Natural killer cell (primary cell): ENCODE measurements around the gene MAN1A2. TPM values are rescaled to one million over a fixed set of nuclear protein-coding genes. Genes with fewer than 3 reads are reported as not detected.

ENCODE experiments used
- ATAC-seq, 3 donors: fragments of 150-1000 bp in 2 of 3; fragments of 200-7000 bp in 1 of 3; cut with Tn5 transposase; 1 replicate in 1 of 3; 2 replicates in 2 of 3; pipeline ENCODE4 v1.10.0; 2021; ENCODE audit warnings: mild to moderate bottlenecking in 2 of 3, moderate library complexity in 2 of 3
- DNase-seq, 2 donors: peaks; one replicate each; pipeline versions ENCODE4 v3.0.0 to v3.0.0-alpha.2; 2013 to 2021; ENCODE audit warnings: mixed read lengths in 1 of 2
- H3K27ac ChIP-seq: one replicate; pipeline ENCODE4 v1.5.1; 2013; ENCODE audit warnings: mild to moderate bottlenecking, low read length
- H3K27me3 ChIP-seq: one replicate; pipeline ENCODE4 v1.6.1; 2013; ENCODE audit warnings: low read length; ENCODE audit not compliant: control insufficient read depth, insufficient read depth
- H3K36me3 ChIP-seq: one replicate; pipeline ENCODE4 v1.6.1; 2013; ENCODE audit warnings: low read length; ENCODE audit not compliant: control insufficient read depth, insufficient read depth
- H3K4me1 ChIP-seq: one replicate; pipeline ENCODE4 v1.6.1; 2013; ENCODE audit warnings: low read length; ENCODE audit not compliant: control insufficient read depth, insufficient read depth
- H3K4me3 ChIP-seq: one replicate; pipeline ENCODE4 v1.5.1; 2013; ENCODE audit warnings: low read length
- H3K9me3 ChIP-seq: one replicate; pipeline ENCODE4 v1.6.1; 2013; ENCODE audit warnings: low read length; ENCODE audit not compliant: control insufficient read depth, insufficient read depth
- H3K27ac Mint-ChIP-seq, 2 donors: one replicate each; pipeline ENCODE4 v1.8.0; 2022; ENCODE audit warnings: mild to moderate bottlenecking in 2 of 2, mixed read lengths in 2 of 2, moderate library complexity in 1 of 2
- H3K27me3 Mint-ChIP-seq, 2 donors: one replicate each; pipeline ENCODE4 v1.8.0; 2022; ENCODE audit warnings: low read depth in 2 of 2, mixed read lengths in 2 of 2
- H3K36me3 Mint-ChIP-seq: one replicate; pipeline ENCODE4 v1.8.0; 2022; ENCODE audit warnings: mixed read lengths
- H3K4me1 Mint-ChIP-seq, 2 donors: one replicate each; pipeline ENCODE4 v1.8.0; 2022; ENCODE audit warnings: mixed read lengths in 2 of 2
- H3K4me3 Mint-ChIP-seq: one replicate; pipeline ENCODE4 v1.8.0; 2022; ENCODE audit warnings: mild to moderate bottlenecking, moderate library complexity, mixed read lengths
- H3K9me3 Mint-ChIP-seq, 2 donors: one replicate each; pipeline ENCODE4 v1.8.0; 2022; ENCODE audit warnings: mixed read lengths in 2 of 2
- WGBS: methylation state at CpG from one replicate; pipeline ENCODE4 v1.1.7; 2013; ENCODE audit warnings: missing lambda C conversion rate; ENCODE audit not compliant: insufficient coverage; 5-methylcytosine and 5-hydroxymethylcytosine counted together
- intact Hi-C: fragments of 100-400 bp; cut with micrococcal nuclease; formaldehyde crosslinking; loops from one replicate; pipeline ENCODE4 v1.14.2; 2022
- total RNA-seq, 4 donors: library from RNA; stranded (reverse); fragments of 120-200 nt in 1 of 4; gene quantifications; one replicate each; pipeline versions ENCODE4 v1.2.3 to v1.2.4, GENCODE V29; 2013 to 2022
- TF ChIP-seq, protein P1 (sequence below): fragments of 200-600 bp; IDR thresholded peaks from one replicate; pipeline ENCODE4 v1.8.0; 2022; ENCODE audit warnings: antibody characterized with exemption

The MAN1A2 gene
- total RNA-seq, 3 donors from 2014 or later (not counting 1 experiment from before 2014, with no cell fraction given): 75.5 to 90.0 (median 87.1) TPM

DNA sequence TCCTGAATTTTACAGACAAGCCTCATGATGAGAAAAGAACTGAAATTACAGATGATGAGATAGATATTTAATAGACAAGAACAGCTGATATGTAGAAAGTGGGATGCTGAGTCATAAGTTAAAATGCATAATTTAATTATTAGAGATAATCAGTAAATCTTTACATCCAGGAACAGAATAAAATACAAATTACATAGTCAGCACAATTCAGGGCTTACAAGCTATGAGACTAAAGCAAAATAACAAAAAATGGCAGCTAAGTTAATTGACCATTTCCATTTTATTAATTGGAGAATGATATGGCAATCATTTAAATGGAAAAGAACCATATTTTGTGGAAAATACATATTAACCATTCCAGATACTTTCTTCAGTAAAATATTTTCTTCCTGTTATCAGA lies 40.2 kb upstream of the MAN1A2 start:
- Histone ChIP-seq H3K27ac (no peak overlapping the region), H3K4me1 (no peaks in the 10 kb centered on the region), H3K4me3 (no peak overlapping the region), H3K36me3 (no peaks in the 10 kb centered on the region), H3K27me3 (peaks cover 2% of the 10 kb centered on the region), H3K9me3 (no peaks in the 10 kb centered on the region)
- DNase-seq (no peak), ATAC-seq (no peak)
- intact Hi-C loops: no loop called here
- no peaks in the 10 kb centered on the region for H3K9me3 Mint-ChIP-seq
- H3K27me3 Mint-ChIP-seq: peaks cover 28 to 57% of the 10 kb centered on the region in 2 donors
- H3K4me3 Mint-ChIP-seq: no peak overlapping the region
- no peaks in the 10 kb centered on the region for H3K4me1 Mint-ChIP-seq
- no peak overlapping the region for H3K27ac Mint-ChIP-seq
- TF ChIP-seq, protein P1, sequence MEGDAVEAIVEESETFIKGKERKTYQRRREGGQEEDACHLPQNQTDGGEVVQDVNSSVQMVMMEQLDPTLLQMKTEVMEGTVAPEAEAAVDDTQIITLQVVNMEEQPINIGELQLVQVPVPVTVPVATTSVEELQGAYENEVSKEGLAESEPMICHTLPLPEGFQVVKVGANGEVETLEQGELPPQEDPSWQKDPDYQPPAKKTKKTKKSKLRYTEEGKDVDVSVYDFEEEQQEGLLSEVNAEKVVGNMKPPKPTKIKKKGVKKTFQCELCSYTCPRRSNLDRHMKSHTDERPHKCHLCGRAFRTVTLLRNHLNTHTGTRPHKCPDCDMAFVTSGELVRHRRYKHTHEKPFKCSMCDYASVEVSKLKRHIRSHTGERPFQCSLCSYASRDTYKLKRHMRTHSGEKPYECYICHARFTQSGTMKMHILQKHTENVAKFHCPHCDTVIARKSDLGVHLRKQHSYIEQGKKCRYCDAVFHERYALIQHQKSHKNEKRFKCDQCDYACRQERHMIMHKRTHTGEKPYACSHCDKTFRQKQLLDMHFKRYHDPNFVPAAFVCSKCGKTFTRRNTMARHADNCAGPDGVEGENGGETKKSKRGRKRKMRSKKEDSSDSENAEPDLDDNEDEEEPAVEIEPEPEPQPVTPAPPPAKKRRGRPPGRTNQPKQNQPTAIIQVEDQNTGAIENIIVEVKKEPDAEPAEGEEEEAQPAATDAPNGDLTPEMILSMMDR: no peak
- no peaks in the 10 kb centered on the region for H3K36me3 Mint-ChIP-seq

DNA sequence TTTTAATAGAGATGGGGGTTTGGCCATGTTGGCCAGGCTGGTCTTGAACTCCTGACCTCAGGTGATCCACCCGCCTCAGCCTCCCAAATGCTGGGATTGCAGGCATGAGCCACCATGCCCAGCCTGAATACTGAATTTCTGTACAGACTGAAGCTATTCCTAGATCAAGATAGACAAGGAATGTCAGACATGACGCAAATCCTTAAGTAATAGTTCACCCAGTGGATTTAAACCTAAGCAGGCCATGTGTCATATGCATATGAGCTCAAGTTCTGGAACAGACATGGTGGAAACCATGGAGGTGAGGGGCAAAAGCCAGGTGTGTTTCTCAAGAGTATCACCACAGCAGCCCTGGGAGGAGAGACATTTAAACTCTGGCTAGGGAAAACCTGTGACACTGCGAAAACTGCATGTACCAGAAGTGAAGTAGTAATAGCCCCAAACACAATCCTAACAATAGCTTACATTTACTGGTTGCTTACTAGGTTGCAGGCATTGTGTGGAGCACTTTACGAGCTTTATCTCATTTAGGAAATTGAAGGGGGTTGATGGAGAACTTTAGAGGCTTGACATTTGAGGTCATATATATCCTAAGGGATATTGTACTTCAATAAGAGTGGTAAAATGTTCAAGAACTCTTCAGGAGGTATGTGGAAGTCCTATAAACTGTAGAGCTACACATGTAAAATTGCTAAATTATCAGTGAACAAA lies 31.7 kb upstream of the MAN1A2 start:
- Mint-ChIP-seq H3K4me3 (no peak overlapping the region), H3K27ac (no peak overlapping the region), H3K9me3 (no peaks in the 10 kb centered on the region), H3K27me3 (peaks cover 0 to 15% of the 10 kb centered on the region in 2 donors), H3K36me3 (no peaks in the 10 kb centered on the region), H3K4me1 (peaks cover 0 to 8% of the 10 kb centered on the region in 2 donors)
- TF ChIP-seq, protein P1: no peak
- H3K4me3 ChIP-seq: no peak overlapping the region
- 95% methylated on average over 4 of the region's 4 CpGs for WGBS
- H3K9me3 ChIP-seq: no peaks in the 10 kb centered on the region
- no peak overlapping the region for H3K27ac ChIP-seq
- intact Hi-C loops: no loop called here
- H3K36me3 ChIP-seq: no peaks in the 10 kb centered on the region
- H3K27me3 ChIP-seq: no peaks in the 10 kb centered on the region
- no peaks in the 10 kb centered on the region for H3K4me1 ChIP-seq
- DNase-seq: no peak
- ATAC-seq: no peak

DNA sequence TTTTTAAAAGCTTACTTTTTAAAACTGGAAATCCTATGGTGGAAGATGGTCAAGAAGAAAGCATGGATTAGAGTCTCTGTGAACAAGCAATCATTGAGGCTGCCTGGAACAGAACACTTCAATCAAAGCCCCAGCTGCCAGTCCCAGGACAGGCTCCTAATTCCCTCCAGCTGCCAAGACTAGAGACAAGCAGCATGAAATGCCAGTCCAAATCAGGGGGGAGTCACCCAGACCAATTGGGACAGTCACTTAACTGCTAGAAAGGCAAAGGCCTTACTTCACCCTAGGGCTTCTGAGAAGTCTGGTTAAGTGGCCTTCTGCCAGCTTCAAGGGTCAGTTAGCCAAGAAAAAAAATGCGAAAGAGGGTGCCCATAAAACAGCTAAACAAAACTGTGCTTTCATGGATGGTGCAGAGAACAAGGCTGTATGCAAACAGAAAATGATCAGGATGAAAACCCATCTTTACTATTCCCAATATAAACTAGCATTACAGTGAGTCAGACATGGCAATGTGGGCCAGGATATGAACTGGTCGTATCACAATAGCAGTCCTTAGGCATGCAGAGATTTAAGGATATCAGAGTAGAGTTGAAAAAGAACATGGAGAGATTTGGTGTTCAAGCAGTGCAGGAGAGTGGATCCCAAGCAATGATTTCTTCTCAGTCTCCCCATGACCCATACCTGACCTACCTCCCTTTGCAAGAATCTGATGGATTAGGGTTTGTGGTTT lies 31.0 kb upstream of the MAN1A2 start:
- DNase-seq (no peak), ATAC-seq (no peak)
- Histone ChIP-seq H3K9me3 (no peaks in the 10 kb centered on the region), H3K4me1 (no peaks in the 10 kb centered on the region), H3K36me3 (no peaks in the 10 kb centered on the region), H3K27ac (no peak overlapping the region), H3K27me3 (no peaks in the 10 kb centered on the region), H3K4me3 (no peak overlapping the region)
- 50% methylated on average over 2 of the region's 2 CpGs for WGBS
- H3K27me3 Mint-ChIP-seq: peaks cover 0 to 8% of the 10 kb centered on the region in 2 donors
- no peaks in the 10 kb centered on the region for H3K36me3 Mint-ChIP-seq
- intact Hi-C loops: no loop called here
- peaks cover 0 to 8% of the 10 kb centered on the region in 2 donors for H3K4me1 Mint-ChIP-seq
- H3K4me3 Mint-ChIP-seq: no peak overlapping the region
- no peak overlapping the region for H3K27ac Mint-ChIP-seq
- no peaks in the 10 kb centered on the region for H3K9me3 Mint-ChIP-seq
- TF ChIP-seq, protein P1: no peak
